ENCODE measurements around the gene FBN1.

GRCh38 chr15:48409623-48410022, 235.9 kb downstream of the FBN1 start:
- TF ChIP-seq ELK4 (CRISPR knock-in tag; IDR thresholded peaks at IDR 0.05; ENCODE audit: borderline replicate concordance) (no peak), NR0B2 (CRISPR knock-in tag; IDR thresholded peaks at IDR 0.05) (no peak), ZNF121 (CRISPR knock-in tag; IDR thresholded peaks at IDR 0.05) (no peak)
